Effector memory CD4-positive, alpha-beta T cell (primary cell): ENCODE data around the gene GBP4.

ENCODE experiments used
- DNase-seq, 3 donors: peaks; one replicate each; pipeline ENCODE4 v3.0.0-alpha.2; 2020
- H3K27ac ChIP-seq: 2 replicates; pipeline ENCODE4 v1.7.0; 2013; ENCODE audit warnings: mild to moderate bottlenecking, low read length, moderate library complexity; ENCODE audit not compliant: insufficient read depth, poor library complexity, severe bottlenecking
- H3K27me3 ChIP-seq: replicated peaks from 2 replicates; pipeline ENCODE4 v1.7.0; 2013; ENCODE audit warnings: mild to moderate bottlenecking, low read length; ENCODE audit not compliant: insufficient read depth, control insufficient read depth, poor library complexity, severe bottlenecking
- H3K36me3 ChIP-seq: 2 replicates; pipeline ENCODE4 v1.7.0; 2013; ENCODE audit warnings: mild to moderate bottlenecking, low read length, moderate library complexity; ENCODE audit not compliant: control insufficient read depth, insufficient read depth
- H3K4me1 ChIP-seq: 2 replicates; pipeline ENCODE4 v1.7.0; 2013; ENCODE audit warnings: low read length, mild to moderate bottlenecking; ENCODE audit not compliant: control insufficient read depth, insufficient read depth, poor library complexity, severe bottlenecking
- H3K4me3 ChIP-seq: 2 replicates; pipeline ENCODE4 v1.7.0; 2013; ENCODE audit warnings: low read length, low read depth, mild to moderate bottlenecking; ENCODE audit not compliant: insufficient read depth, poor library complexity, severe bottlenecking
- H3K9me3 ChIP-seq: 2 replicates; pipeline ENCODE4 v1.7.0; 2013; ENCODE audit warnings: mild to moderate bottlenecking, low read length, moderate library complexity; ENCODE audit not compliant: control insufficient read depth

Gene GBP4

GRCh38 chr1:89147678-89148658 lies 50.8 kb downstream of the GBP4 start:
- no peaks in the 10 kb centered on the region for H3K36me3 ChIP-seq
- no peak for DNase-seq
- no peaks in the 10 kb centered on the region for H3K9me3 ChIP-seq
- H3K27ac ChIP-seq, result no peak overlapping the region
- H3K4me3 ChIP-seq, result no peak overlapping the region
- no peaks in the 10 kb centered on the region for H3K27me3 ChIP-seq
- no peaks in the 10 kb centered on the region for H3K4me1 ChIP-seq

GRCh38 chr1:89146721-89147120 lies 52.0 kb downstream of the GBP4 start:
- no peak overlapping the region for H3K4me3 ChIP-seq
- H3K27ac ChIP-seq, result no peak overlapping the region
- no peaks in the 10 kb centered on the region for H3K9me3 ChIP-seq
- H3K4me1 ChIP-seq, result no peaks in the 10 kb centered on the region
- H3K27me3 ChIP-seq, result no peaks in the 10 kb centered on the region
- DNase-seq, result no peak
- H3K36me3 ChIP-seq, result no peaks in the 10 kb centered on the region

- no peak overlapping the region for H3K27ac ChIP-seq
- no peak overlapping the region for H3K4me3 ChIP-seq
- H3K9me3 ChIP-seq, result no peaks in the 10 kb centered on the region
- H3K27me3 ChIP-seq, result no peaks in the 10 kb centered on the region
- DNase-seq, result no peak
- H3K36me3 ChIP-seq, result no peaks in the 10 kb centered on the region
- no peaks in the 10 kb centered on the region for H3K4me1 ChIP-seq
Observed at GRCh38 chr1:89143484-89143883, 55.3 kb downstream of the GBP4 start.

- no peak for DNase-seq
- Histone ChIP-seq H3K4me1 (no peaks in the 10 kb centered on the region), H3K9me3 (no peaks in the 10 kb centered on the region), H3K27ac (no peak overlapping the region), H3K4me3 (no peak overlapping the region), H3K36me3 (no peaks in the 10 kb centered on the region), H3K27me3 (no peaks in the 10 kb centered on the region)
Observed at GRCh38 chr1:89142160-89142559, 56.6 kb downstream of the GBP4 start.

- Histone ChIP-seq H3K27me3 (no peaks in the 10 kb centered on the region), H3K9me3 (no peaks in the 10 kb centered on the region), H3K36me3 (no peaks in the 10 kb centered on the region), H3K4me3 (no peak overlapping the region), H3K4me1 (no peaks in the 10 kb centered on the region), H3K27ac (no peak overlapping the region)
- DNase-seq, result no peak
Observed at GRCh38 chr1:89133747-89134146, 65.0 kb downstream of the GBP4 start.
